Measurements from ENCODE around the gene F9.
"Not testable (repeated sequence)": the region's sequence is repeated elsewhere in the genome, so short reads cannot be mapped to it uniquely, and the experiment has no call there.

Gene F9

GRCh38 chrX:139530550-139530949, at the start of gene F9:
TSS of gene F9 (plus strand) at chrX:139530739. CDS start at chrX:139530765, 26 bp downstream.
- no peak for DNase-seq

DNA sequence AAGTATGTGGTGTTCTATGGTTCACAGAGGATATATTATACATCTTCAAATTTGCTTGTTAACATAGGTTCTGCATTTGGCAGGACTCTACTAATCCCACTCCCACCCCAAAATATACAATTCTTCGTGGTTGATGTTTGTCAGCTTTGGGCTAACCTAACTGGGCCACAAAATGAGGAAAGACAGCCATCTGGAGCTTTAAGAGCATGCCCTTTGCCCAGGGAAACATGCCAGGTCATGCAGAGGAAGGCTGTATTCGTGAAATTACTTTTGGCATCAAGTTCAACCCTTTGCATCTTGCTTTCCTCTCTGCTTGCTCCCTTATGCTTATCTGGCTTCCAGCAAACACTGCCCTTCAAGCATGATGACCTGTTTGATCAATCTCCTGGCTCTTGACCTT, 46.8 kb upstream of the F9 start:
- no peak for DNase-seq

DNA sequence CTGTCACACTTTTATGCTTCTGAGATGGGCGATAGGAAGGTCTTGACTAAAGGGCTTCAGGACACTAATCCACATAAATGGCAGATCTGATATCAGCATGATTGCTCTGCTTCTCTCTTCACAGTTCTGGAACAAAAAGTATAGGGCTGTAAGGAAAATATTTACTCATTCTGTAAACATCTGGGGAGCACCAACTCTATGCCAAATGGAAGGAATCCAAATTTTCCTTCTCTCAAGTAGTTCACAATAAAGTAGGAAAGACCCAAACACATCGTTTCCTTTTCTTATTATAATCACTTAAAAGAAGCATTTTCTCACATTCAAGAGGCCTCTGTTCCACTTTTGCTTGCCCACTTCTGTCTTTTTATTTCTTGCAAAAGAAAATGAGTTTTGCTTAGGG, 45.9 kb upstream of the F9 start:
- DNase-seq: no peak

DNA sequence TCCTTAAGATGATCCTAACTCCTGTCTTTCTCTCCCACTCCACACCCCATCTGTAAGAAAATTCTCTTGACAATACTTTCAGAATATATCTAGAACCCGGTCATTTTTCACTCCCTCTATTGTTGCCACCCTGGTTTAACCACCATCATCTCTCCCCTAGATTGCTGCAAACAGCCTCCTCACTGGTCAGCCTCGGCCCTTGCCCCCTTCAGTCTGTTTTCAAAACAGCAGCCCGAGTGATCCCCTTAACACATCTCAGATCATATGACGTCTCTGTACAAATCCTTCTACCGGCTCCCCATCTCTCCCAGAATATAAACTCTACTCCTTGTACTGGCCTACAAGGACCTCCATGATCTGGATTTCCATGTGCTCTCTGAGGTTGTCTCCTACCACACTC, 35.2 kb upstream of the F9 start:
- no peak for DNase-seq

GRCh38 chrX:139506333-139506732, 24.2 kb upstream of the F9 start:
- no peak for DNase-seq

GRCh38 chrX:139508099-139508498, 22.4 kb upstream of the F9 start:
- no peak for DNase-seq

- DNase-seq: no peak
These were observed 12.1 kb upstream of the F9 start for GRCh38 chrX:139518475-139518874.

- DNase-seq: not testable (repeated sequence)
These were observed 1.7 kb upstream of the F9 start for GRCh38 chrX:139528829-139529228.

DNA sequence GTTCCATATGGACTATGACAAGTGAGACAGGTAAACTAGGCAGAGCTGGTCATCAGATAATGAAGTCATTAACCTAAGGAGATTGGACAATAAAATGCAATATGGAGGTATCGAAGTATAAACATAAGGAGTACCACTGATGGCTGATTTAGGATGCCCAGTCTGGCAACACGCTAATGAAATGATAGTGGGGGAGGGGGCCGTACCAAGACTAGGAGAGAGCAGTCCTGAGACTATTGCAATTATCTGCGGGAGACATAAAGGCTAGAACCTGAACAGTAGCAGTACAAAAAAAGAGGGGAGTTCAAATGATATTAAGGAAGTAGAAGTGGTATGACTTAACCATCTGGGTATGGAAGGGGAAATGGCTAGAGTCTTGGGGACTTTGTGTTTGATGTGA, 2.3 kb downstream of the F9 start:
- DNase-seq: no peak

DNA sequence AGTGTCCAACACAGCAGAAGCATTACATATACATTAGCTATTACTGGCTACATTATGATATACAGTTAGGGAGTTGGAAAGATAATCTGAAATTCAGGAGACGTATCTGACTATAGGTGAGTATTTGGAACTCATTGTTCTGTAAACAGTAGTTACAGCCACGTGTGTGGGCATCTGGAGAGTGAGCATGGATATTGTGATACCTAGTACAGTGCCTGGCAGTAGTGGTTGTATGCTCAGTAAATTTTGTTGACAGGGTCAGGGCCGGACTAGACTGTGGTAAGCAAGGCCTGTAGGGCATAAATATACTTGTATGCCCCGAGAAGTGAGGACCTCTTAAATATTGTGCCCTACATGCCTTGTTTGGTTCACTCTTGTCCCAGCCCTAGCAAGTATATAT, 2.9 kb downstream of the F9 start:
- no peak for DNase-seq

- no peak for DNase-seq
These were observed 8.6 kb downstream of the F9 start for GRCh38 chrX:139538907-139539790.

- no peak for DNase-seq
These were observed 12.1 kb downstream of the F9 start for GRCh38 chrX:139542652-139543051.

DNA sequence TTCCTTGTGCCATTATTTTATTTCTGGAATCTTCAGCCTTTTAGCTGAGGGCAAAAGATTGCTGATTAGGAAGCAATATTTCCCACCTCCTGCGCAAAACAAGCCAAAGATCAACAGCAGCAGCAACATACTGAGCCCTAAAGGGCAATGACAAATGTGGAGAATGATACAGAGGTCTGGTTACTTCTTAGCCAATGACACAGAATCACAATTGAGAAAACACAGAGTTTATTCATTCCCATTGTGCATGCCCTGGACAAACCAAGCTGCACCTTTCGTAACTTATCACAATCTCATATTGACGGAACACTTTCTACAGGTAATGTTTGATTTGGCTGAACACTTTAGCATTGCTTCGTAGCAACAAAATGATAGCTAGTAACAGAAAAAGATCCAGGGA, 13.4 kb downstream of the F9 start:
- DNase-seq: no peak

DNA sequence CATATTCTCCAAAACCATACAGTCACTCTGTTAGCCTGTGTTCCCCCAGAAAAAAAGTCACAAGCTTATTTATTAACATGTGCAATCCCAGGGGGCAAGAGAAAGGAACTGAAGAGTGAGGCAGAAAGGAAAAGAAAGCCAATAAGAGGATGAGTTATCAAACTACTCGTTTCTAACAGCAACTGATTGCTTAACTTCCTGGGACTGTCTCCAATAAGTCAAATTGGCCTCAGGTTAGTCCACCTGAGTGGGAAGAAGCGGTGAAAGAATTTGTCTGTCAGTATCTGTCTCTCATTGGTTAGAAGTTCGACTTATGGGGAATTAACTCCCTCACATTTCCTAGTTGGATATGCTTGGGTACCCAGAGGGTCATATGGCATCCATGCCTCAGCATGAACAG, 14.1 kb downstream of the F9 start:
- DNase-seq: no peak

DNA sequence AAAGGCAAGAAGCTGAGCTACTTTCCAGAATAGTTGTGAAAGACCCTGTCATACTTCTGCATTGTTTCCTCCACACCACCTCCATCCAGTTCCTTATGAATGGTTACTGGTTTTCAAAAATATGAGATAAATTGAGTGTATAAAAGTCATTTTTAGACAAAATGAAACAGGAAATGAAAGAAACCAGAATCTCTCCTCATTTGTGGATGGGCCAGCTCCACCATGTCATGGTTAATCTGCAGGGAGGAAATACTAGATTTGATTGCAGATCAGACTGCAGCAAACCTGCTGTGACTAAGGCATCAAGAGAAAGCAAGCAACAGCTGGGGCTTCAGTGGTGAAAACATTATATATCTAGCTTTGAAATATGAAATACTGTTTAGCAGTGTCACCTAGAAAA, 23.8 kb downstream of the F9 start:
- no peak for DNase-seq

DNA sequence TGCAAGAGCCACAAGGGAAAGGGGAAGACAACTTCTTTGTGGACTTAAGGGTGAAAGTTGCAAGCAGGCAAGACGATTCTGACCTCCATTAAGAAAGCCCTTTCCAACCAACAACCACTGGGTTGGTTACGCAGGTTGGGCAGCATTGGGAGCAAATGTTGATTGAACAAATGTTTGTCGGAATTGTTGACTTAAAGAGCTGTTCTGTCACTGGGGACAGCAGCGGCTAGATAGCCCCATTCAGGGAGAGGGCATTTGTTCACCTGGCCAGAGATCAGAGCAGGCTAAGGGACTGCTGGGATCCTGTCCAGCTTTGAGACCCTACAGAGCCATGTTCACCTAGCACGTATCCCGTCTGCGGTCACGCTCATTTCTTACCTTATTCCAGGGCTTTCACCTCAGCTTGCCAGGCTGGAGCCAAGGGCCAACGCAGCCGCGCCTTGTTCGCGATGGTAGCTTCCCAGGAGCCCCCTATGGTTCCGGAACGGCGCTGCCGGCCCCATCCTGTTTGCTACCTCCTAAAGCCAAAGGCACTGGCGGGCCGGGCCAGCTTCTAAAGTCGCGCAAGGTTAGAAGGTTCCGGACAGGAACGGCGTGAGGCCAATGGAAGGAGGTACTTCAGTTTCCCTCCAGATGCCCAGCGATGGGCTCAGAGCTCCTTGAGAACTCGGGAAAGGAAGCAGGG, 24.6 kb downstream of the F9 start:
- no peak for DNase-seq

GRCh38 chrX:139559383-139560042, 29.0 kb downstream of the F9 start:
- DNase-seq: no peak

- DNase-seq: no peak
These were observed 29.7 kb downstream of the F9 start for GRCh38 chrX:139560221-139560620.

- no peak for DNase-seq
These were observed 32.7 kb downstream of the F9 start for GRCh38 chrX:139563251-139563650.

DNA sequence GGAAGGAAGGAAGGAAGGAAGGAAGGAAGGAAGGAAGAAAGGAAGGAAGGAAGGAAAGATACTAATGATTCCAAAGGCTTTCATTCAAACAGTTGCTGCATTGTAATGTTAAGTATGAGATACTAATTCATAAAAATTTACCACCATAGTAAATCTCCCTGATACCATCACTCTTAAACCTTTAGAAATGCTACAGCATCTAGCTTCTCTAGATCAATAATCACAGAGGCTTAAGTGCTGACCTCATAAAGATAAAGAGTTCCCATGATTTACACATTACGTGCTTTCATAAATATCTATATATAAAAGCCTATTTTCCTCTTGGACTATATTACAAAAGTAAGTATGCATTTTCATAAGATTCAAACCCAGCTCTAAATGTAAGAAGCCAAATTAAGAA, 36.4 kb downstream of the F9 start:
- DNase-seq: no peak

- no peak for DNase-seq
These were observed 50.5 kb downstream of the F9 start for GRCh38 chrX:139581068-139581467.

- DNase-seq: no peak
These were observed 55.1 kb downstream of the F9 start for GRCh38 chrX:139585613-139586012.

GRCh38 chrX:139596068-139596467, 65.5 kb downstream of the F9 start:
- no peak for DNase-seq

GRCh38 chrX:139600105-139600504, 69.6 kb downstream of the F9 start:
- DNase-seq: no peak
